ENCODE measurements around the gene HPGD.
"Not testable (repeated sequence)": the region's sequence is repeated elsewhere in the genome, so short reads cannot be mapped to it uniquely, and the experiment has no call there.

The HPGD gene

DNA sequence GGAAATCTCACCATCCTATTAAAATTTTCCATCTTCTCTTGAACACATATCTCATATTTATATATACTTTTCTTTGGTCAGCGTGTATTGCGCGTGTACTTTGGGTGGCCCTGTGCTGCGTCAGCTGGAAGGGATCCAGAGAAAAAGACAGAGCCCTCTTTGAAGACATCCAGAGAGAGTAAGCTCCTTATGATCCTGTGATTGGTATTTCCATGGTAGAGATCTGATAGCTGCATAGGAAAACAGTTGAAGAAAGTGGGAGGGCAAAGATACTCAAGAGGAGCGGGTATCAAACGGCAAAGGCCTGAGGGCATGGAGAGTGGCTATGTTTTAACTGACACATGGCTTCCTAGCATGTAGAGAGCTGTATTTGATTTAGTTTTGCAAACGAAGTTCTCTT is 4.4 kb upstream of the HPGD start:
- no peak for DNase-seq (ENCODE audit: low read depth)

DNA sequence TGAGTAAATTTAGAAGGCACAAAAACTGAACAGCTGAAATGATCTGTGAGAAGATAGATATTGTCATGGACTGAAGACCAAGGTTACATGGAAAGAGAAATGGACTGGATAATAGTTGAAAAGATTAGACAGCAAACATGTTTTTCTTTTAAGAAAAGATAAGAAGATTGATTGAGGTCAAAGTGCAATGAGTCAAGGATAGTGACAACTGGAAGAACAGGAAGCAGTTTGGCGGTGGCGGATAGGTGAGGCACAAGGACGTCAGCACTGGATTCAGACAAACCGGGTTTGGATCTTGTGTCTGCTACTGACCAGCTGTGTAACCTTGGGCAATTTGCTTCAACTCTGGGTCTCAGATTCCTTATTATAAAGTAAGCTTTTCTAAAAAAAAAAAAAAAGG is 2.0 kb upstream of the HPGD start:
- DNase-seq (ENCODE audit: low read depth), result no peak

DNA sequence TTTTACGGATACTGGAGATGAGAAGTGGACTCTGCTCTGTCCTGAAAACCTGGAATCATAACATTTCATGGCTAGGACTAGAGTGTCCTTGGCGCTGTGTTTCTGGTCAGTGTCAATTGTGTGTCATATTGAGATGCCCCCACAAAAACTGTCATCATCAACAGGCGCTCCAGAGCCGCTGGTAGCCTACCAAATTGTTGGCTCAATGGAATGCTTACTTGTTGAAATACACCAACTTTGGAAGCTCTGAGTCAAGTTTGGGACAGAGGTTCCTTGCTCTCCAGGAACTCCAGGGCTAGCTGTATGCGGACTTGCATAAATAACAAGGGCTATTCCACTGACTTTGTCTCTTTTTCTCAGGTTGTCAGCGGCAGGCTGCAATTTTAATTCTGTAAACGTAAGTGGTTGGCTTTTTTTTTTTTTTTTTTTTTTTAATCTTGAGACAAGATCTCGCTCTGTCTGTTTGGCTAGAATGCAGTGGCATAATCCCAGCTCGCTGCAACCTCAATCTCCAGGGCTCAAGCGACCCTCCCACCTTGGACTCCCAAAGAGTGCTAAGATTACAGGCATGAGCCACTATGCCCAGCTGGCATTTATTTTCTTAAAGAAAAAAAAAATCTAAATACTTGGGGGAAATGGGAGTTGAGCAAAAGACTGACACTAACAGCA is 871 bp upstream of the HPGD start:
- no peak for DNase-seq (ENCODE audit: low read depth)

DNA sequence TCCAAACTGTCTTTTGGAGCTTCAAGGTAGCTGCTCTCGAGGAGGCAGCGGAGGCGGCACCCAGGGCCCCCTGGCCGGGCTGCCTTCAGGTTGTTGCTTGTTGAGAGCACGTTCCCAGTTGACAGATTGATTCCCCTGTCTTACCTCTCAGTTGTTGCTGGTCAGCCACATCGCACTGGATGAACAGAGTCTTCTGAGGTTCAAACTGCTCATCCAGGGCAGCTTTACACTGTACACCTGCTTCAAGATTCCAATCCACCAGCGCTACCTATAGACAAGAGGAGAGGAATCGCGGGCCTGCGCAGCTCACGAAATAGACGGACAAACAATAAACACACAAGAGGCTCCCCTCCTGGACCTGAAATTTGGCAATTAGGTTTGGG is 497 bp downstream of the HPGD start:
- DNase-seq (ENCODE audit: low read depth), result no peak

DNA sequence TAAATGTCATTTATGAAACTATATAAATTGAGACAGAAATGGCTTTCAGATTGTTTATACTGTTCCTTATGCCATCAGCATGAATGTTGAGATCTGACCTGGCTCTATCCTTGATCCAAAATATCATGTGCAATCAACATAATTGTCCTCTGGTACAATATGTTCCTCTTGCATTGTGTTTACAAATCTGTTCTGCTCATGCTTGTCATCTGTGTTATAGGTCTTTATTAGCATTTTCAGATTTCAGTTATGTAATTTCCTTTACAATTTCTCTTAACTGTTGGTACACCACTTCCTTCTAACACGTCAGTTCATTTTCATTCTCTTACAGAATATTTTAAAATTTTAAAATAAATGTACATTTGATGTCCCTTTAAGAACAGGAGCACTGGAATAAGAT is 1.6 kb downstream of the HPGD start:
- no peak for DNase-seq (ENCODE audit: low read depth)

DNA sequence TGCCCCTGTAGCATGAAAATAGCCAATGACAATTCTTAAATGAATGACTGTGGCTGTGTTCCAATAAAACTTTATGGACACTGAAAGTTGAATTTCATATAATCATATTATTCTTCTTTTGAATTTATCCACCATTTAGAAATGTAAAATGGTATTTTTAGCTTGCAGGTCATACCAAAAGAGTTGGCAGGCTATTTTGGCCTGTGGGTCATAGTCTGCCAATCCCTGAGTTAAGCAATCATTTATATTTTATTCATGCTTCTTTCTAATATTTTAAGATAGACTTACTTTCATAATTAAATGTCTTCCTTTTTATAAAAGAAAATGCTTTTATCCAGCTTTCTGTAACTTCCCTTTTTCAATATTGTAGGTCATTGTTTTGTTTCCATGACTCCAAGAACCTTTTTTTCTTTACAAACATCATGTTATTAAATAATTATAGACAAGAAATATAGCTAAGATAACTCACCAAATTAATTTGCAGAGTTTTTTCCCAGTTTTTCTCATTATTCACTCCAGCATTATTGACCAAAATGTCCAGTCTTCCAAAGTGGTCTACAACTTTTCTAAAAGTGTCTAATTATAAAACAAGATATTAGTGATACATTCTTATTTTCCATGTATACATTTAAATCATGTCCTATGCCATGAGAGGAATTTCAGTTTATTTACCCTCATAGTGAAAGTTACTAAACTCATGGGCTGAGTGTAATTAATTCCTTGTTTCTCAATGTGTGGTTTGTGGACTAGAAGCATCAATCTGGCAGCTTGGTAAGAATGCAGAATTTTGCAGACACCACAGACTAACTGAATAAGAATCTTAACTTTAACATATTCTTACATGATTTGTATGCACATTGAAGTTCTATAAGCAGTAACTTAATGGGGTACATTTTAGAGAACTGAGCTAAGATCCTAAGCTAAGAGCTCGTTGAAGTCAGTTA is 4.5 kb downstream of the HPGD start:
- DNase-seq (ENCODE audit: low read depth), result no peak

DNA sequence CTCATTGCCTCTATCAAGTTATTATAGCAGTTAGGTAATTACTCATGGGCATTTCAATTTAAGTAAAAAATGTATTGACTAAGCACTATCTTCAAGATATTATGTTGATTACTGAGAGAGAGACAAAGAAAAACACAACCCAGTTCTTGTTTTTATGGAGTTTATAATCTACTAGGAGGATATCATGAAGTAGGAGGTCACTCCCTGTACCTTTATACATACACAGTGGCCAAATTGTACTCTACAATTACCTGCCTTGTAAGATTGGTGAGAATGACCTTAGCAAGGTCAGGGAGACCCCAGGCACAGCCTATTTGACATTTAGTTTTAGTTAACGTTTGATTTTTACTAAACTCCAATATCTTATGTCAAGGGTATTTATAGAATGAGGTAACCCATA is 5.5 kb downstream of the HPGD start:
- DNase-seq (ENCODE audit: low read depth), result no peak

DNA sequence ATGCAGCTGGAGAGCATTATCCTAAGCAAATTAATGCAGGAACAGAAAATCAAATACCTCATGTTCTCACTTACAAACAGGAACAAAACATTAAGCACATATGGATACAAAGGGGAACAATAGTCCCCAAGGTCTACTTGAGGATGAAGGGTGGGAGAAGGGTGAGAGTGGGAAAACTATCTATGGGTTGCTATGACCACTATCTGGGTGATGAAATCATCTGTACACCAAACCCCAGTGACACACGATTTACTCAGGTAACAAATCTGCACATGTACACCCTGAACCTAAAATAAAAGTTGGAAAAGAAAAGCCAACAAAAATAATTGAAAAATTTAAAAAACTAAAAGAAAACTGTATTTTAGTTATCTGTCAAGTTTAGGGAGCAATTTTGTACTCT is 5.9 kb downstream of the HPGD start:
- DNase-seq (ENCODE audit: low read depth), result no peak

DNA sequence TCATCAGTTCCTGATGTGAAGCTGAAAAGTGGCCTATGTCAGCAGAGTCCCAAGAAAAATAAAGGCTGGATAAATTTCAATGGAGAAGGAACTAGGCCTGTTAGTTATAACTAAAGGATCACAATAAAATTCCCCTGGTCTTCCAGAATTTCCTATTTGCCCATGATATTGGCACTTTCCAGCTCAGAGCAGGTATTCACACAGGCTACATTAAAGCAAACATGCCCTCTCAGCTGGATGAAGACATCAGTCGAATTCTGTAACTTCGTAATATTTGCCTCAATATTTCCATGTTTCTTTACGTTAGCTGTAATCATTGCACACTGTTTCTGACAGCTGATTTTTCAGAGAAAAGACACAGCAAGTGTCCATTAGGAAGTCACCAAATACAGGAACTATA is 9.5 kb downstream of the HPGD start:
- no peak for DNase-seq (ENCODE audit: low read depth)

DNA sequence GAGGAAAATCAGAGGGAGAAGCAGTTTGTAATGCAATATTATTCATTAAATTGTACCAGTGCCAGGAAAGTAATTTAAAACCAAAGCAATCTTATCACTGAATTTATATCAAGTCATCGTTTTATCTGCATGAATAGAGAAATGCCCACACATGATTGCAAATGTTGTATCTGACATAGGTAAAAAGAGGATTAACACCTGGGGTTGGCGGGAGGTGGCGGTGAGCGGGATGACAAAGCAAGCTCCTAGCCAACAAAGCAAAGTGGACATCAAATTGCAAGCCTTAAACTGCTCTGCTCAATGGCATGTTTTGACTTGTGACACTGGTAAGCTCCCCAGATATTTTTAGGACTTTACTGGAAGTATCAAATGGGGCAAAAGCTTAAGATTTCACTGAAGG is 16.4 kb downstream of the HPGD start:
- no peak for DNase-seq (ENCODE audit: low read depth)

DNA sequence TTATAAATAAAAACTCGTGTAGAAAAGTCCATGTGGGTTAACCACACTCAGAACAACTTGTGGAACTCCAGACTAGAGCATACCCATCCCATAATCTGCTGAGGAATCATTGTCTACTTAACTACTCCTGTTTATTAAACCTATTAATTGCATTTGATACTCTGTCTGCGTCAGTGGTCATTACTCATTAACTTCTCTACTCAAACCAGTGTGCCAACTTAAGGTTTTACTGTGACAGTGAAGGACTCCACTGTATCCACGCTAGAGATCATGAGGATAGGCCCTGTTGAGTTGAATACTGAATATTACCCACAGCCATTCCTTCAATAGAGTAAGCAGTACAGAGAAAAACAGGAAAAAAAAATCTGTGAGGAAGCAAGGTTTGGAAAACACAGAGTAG is 17.3 kb downstream of the HPGD start:
- no peak for DNase-seq (ENCODE audit: low read depth)

DNA sequence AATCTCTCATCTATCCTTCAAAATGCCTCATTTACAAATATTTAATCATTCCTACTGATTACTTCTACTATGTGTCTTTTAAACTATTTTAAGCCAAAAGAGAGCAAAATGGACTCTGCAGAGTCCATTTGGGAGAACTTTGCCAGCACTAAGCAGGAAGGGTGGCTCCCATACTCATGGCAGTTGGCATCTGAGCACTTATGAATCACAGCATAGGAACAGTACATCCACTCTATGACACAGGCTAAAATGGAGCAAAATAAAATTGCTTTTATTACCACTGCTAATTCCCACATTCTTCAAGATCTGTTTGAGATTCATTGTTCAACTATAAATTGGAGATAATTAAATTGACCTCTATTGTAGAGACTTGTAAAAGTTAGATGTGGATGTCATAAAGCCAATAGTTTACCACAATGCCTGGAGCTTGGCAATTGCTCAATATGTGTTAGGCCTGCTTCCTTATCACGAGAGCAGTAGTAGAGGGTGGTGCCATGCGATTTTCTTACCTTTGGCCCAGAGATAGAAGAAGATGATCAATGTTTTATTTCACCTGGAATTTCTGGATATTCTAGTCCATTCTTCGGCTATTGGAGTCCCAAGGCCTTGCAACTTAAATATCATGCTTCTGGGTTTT is 19.1 kb downstream of the HPGD start:
- DNase-seq (ENCODE audit: low read depth), result no peak

DNA sequence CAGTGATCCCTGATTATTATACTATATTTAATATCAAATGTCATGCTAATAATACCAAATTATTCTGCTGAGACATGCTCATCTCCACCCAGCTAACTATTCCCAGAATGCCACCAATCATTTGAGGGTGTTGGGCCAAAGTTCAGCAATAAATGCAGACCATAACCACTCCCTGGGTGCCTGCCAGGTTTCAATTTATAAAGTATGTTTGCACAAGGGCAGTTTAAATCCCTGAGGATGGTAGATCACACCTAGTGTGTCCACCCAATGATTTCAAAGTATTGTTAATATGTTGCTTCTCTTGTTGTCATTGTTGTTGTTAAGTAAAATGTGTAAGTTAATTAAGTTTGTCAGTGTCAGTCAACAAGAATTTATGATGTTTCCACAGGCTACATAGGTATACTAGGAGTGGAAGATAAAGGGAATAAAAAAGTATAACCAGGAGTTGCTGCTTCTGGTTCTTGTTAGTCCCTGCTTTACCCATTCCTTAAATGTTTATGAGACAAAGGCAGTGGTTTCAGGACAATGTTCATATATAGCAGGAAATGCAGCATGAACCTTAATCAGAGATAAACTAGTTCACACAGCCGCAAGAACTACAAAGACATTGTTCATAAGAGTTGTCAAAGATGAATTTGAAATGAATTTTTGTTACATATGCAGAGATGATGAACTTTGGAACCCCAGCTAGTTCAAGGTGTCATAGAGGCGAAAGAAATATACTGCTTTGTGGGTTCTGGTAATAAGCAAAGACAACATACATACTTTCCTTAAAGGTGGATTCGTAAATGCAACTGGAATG is 25.5 kb downstream of the HPGD start:
- DNase-seq (ENCODE audit: low read depth), result no peak

DNA sequence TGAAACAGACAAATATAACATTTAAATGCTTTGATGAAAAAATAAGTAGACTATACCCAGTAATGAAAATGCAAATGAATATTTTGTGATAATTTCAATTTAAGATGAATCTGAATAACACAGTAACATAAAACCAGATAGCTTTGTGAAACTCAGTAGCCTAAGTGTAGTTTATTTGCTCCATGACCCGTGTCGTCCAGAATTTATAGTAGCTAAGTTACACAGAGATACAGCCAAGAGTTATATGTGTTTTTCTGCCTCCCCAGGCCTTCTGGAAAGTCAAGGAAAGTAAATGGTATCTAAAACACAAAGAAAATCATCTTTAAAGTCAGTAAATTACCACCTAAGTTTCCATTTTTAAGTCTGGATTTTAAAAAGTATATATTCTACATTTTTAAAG is 26.7 kb downstream of the HPGD start:
- no peak for DNase-seq (ENCODE audit: low read depth)

DNA sequence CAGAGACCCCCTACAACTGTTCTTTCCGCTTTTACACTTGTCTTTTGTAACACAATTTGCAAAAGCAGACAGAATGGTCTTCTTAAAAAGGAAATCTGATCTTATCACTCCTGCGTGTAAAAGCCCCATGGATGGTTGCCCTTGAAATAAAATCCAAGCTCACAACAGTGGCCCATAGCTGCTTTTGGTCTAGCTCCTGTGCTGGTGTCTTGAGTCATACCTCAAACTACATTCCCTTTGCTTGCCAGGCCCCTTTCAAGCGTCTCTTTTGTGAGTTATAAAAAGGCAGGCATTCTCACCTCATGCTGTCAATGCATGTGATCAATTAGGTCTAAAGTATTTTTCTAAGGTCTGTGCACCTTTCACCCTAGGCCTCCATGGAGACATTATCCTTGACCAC is 27.6 kb downstream of the HPGD start:
- no peak for DNase-seq (ENCODE audit: low read depth)

DNA sequence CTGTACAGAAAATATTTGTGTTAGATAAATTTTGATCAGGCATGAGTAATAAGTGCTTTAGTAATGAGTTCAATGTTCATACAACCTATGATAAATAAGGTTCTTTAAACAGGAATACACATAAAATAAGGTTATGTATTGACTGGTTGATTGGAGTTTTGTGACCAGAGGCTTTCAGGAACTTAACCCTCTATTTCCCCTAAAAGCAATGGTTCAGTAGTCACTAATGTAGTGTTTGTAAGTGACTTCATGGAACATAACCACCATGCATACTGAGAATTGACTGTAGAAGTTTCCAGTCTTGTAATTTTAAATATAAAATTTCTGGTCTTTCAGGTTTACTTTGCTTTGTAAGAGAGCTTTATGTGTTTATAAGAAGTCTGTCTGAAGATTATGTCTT is 28.1 kb downstream of the HPGD start:
- no peak for DNase-seq (ENCODE audit: low read depth)

DNA sequence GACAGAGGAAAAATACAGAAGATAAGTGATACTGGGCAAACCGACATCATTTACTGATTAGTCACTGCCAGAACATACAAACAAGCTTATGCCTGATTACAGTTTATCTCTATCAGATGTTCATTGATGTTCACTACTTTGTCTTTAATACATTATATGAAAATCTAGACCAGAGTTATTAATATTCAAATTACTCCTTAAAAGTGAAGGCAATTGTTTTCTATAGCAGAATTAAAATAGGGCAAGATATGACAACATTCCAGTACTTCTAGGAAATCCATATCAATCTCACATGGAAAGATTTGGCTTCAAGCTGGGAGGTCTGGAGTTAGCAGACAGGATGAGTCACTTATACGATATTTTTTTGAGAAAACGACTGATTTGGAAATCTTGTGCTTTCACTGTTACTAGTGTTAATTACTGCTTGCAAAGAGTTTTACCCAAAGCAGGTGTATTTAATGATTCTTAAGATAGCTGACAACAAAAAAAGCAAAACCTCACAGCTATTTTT is 31.8 kb downstream of the HPGD start:
- peak; percentile 83 for DNase-seq (ENCODE audit: low read depth)

DNA sequence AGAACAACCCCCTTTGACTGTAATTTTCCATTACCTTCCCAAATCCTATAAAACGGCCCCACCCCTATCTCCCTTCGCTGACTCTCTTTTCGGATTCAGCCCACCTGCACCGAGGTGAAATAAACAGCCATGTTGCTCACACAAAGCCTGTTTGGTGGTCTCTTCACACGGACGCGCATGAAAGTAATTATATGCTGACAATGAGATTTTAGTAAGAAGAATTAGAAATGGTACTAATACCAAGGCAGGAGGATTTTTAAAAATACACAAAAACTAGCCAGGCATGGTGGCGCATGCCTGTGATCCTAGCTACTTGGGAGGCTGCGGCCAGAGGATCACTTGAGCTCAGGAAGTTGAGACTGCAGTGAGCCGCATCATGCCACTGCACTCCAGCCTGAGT is 33.9 kb downstream of the HPGD start:
- not testable (repeated sequence) for DNase-seq (ENCODE audit: low read depth)

DNA sequence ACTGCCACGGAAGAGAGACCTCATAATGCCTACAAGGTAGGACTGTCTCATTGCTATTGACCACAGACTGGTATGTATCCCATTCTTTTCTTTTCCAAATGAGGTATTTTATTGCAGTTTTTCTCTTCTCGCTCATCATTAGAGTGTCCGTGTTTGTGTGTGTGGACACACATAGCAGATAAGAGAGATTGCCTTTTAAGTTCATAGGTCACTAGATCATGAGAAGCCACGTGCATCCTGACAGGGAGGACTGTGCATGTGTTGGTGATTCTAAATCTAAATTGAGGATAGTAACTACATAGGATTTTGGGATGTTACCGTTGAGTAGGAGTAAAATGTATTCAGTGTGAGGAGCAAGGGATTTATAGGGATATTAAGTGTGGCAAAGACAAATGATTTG is 37.3 kb downstream of the HPGD start:
- DNase-seq (ENCODE audit: low read depth), result no peak

DNA sequence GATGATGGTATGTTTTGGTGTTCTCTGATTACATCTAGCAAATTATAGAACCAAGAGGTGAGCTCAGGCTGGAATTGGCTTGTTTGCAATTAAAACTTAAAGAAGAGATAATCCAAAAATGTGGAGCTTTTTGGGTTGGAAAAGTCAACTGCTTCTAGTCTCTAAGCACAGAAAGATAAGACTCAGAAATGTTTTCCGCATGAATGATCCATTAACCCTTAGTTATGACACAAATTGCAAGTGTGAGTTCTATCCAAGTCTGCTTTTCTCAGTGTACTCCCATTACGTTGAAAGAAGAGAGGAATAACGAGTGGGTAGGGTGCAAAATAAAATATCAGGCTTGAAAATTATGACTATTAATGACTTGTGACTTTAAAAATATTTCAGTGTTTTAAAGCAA is 38.5 kb downstream of the HPGD start:
- no peak for DNase-seq (ENCODE audit: low read depth)

DNA sequence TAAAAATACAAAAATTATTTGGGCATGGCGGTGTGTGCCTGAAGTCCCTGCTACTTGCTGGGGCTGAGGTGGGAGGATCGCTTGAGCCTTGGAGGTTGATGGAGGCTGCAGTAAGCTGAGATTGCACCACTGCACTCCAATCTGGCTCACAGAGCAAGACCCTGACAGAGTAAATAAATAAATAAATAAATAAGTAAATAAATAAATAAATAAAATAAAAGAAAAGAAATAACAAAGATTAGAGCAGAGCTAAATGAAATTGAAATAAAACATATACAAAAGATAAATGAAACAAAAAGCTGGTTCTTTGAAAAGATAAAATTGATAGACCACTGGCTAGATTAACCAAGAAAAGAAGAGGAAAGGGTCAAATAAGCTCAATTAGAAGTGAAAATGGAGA is 43.1 kb downstream of the HPGD start:
- no peak for DNase-seq (ENCODE audit: low read depth)

DNA sequence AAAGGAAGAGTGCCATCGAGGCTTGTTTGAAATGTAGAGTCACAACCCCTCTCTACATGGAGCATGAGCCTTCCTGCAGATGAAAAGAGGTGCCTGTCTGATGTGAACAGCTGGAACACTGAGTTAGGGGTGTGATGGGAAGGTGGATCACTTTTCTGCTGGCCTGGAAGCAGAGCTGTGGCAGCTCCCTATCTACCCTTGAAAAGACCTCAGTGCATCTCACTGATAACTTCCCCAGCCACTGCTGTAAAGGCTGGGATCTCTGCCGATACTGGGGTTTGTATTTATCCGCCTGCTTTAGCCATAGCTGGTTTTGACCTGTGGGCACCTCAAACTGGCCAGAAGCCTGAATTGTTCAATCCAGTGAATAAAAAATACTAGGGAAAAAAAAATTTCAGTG is 46.8 kb downstream of the HPGD start:
- DNase-seq (ENCODE audit: low read depth), result no peak
